COLO829 (cell line): ENCODE measurements around the gene INTS13.
"Not testable (repeated sequence)": the region's sequence is repeated elsewhere in the genome, so short reads cannot be mapped to it uniquely, and the experiment has no call there.

Source experiments
- DNase-seq: peaks from one replicate; pipeline ENCODE4 v3.0.0; 2012; ENCODE audit warnings: low spot score

The INTS13 gene

DNA sequence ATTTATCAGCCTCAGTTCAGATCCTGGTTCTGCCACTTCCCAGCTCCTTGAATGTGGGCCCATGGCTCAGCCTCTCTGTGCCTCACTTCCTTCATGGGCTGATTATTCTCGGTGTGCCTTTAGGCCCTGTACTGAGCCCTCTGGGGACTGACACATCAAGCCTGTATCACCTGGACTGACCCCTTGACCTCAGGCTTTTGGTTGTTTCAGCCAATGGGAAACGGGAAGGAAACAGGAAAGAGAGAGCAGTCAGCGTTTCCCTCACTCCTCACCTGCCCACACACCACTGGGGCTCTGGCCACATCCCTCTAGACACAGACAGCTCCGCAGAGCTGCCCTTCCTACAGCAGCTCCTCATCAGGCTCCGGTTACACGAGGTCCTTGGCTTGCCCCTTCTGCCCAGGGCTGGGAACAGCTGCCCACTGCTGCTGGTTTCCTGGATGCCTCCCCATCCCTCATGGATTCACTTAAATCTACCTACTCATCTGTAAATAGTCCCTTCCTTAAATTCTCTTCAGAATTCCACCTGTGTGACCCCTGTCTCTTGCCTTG, 67.8 kb downstream of the INTS13 start:
- DNase-seq = no peak

DNA sequence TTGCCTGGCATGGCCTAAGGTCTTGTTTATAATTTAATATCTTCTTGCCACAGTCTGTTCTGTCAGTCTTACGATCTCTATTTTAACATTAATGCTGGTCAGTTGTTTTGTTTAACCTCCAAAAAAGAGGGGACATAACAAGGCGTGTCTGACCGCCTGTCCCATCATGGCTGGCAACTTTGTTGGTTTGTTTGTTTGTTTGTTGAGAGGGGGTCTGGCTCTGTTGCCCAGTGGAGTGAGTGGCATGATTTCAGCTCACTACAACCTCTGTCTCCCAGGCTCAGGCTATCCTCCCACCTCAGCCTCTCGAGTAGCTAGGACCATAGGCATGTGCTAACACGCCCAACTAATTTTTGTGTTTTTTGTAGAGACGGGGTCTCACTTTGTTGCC, 68.7 kb downstream of the INTS13 start:
- DNase-seq = no peak

DNA sequence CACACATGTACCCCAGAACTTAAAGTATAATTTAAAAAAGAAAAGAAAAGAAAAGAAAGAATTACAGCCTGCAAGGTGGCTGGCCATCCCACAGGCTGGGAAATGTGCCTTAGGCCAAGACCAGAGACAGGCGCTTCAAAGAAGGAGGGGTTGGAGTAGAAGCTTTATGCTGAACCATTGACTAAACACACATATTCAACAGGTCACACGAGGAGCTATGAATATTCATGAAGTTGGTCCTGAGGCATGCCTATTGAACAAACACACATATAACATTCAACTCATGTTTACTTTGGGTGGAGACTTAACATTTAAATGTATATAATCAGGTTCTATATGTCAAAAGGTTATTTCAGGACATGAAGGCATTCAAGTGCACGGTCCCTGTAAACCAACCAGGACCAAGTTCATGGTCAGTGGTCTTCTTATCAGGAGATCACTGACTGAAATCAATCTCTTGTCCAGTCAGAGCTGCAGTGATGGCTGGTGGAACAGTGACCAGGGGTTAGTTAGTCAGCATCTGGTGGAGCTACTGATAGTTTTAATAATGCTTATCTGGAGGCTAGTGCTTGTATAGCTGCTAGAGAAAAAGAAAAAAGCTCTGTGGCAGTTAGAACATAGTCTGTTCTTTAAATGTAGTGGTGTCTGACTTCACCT, 69.2 kb downstream of the INTS13 start:
- no peak for DNase-seq

DNA sequence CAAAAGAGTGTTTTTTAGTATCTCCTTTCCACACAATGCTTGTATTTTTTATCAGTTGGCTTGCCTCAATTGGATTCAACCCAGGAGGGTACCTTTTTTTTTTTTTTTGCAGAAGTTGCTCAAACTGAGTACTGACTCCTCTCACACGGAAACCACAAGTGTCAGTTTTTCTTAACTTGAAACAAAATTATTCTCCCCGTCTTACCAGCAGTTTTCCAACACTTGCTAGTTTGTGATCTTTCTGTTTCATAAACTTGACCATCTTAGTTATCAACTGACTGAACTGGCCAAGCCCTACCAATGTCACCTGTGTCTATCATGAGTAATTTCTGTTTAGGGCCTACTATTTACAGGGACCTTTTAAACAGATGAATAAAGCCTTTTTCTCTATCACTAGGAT, 70.7 kb downstream of the INTS13 start:
- DNase-seq = no peak

DNA sequence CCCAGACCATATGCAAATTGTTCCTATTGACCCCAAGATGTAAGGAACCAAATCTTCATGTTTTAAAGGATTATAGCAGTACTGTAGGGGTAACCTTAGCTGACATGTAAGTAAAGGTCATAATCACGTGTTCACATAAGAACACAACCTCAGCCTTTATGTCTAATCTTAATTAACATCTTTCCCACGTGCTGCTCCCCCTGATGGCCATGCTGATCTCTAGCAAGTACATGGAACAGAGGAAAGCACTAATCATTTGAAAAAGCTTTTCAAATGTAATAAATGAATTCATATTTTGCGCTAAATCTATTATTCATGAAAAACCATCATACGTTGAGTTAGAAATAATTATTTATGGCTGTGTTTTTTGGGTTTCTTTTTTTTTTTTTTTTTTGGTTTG, 74.3 kb downstream of the INTS13 start:
- DNase-seq = peak; percentile 13

DNA sequence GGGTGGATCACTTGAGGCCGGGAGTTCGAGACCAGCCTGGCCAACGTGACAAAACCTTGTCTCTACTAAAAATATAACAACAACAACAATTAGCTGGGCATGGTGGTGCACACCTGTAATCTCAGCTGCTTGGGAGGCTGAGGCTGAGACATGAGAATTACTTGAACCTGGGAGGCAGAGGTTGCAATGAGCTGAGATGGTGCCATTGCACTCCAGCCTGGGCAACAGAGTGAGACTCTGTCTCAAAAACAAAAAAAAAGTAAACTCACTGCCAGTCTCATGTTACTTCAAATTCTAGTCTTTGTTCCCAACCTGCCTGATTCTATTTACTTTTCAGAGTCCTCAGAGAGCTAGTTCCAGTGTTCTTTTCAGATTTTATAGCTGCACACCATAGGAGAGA, 75.0 kb downstream of the INTS13 start:
- DNase-seq = not testable (repeated sequence)

DNA sequence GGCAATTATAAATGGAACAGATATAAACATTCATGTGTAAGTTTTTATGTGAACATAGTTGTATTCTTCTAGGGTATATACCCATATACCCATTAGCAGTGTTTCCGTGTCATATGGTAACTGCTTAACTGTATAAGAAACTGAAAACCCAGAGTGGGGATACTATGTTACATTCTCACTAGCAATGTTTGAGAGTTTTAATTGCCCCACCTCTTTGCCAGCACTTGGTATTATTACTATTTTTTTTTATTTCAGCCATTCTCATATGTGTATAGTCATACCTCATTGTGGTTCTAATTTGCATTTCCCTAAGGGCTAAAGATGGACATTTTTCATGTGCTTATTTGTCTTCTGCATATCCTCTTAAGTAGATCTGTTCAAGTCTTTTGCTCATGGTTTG, 76.1 kb downstream of the INTS13 start:
- DNase-seq = no peak

DNA sequence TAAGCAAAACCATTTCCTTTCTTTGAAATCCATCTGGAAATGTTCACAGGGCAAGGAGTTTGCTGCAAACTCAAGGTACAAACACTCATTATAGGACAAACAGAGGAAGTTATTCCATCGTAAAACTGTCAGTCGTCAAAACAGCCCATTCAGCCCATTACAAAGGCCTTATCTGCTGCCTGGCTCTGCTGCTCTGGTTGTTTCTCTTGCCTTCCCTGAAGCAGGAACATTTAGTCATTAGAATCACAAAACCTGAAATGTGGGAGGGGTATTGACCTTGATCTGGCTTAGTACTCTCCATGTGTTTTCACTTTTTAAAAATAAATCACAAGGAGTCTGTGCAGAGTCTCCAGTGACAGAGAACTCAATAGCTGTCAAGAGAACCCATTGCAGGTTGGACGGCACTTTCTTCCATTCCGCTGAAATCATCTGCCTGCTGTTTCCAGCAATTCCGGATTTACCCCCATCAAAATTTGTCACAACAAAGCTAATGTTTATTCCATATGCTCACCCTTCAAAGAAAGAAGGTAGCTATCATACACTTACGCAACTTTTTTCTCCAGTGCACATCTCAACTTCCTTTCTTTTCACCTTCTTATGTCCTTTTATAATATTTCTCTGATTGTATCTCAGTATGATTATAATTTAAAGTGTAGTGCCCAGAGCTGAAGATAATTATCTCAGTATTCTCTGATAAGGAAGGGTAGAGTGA, 80.2 kb downstream of the INTS13 start:
- no peak for DNase-seq

DNA sequence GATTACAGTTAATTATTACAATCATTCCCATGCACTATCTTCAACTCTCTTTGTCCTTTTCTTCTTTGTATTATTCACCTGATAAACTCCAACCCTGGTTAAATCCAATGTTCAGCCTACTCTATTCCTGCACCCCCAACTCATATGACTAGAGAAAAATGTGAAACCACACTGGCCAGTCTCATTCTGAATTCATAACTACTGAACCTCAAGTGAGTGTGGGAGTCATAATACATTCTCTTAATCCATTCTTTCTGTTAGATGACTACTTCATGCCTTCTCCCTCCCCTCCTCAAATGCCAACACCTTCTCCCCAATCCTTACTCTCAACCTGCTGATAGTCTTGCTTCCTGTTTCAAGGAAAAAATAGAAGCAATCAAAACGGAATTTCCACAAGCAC, 82.4 kb downstream of the INTS13 start:
- no peak for DNase-seq
